ENCODE results near the gene MYO1E. TPM values are rescaled to one million over a fixed set of nuclear protein-coding genes. Genes with fewer than 3 reads are reported as not detected.

The MYO1E gene
- total and polyA plus RNA-seq, 2 of the 8 experiments (the other 6 are each of a cell fraction or from before 2014, with no cell fraction given), result 19.6 to 142 TPM

- no peak overlapping the region for H2AFZ ChIP-seq (ENCODE audit: low read length)
- no peak overlapping the region for H2AK5ac ChIP-seq (ENCODE audit: low read depth, low read length)
- H4K20me1 ChIP-seq (replicated peaks in 1 of 2; ENCODE audit: control insufficient read depth in 1 of 2, insufficient read depth in 2 of 2, low read length in 2 of 2), result no peaks in the 10 kb centered on the region
- H3K23ac ChIP-seq (ENCODE audit: insufficient read length), result no peak overlapping the region
- H3K9me3 ChIP-seq (ENCODE audit: insufficient read depth in 2 of 2, low read depth in 1 of 2, low read length in 1 of 2), result no peaks in the 10 kb centered on the region
- no peak overlapping the region for H2BK20ac ChIP-seq (ENCODE audit: low read length)
- H2BK120ac ChIP-seq (replicated peaks; ENCODE audit: low read depth, low read length), result no peak overlapping the region
- no peak overlapping the region for H3K4me2 ChIP-seq (ENCODE audit: insufficient read depth in 1 of 2, low read depth in 2 of 2, low read length in 2 of 2)
- FAIRE-seq (no peak), DNase-seq (ENCODE audit: low read depth in 1 of 2, low spot score in 2 of 2) (no peak)
- 87% methylated on average over 10 of the region's 10 CpGs; no CpG with 5 or more reads in 1 of the 2 experiments for WGBS, 2 experiments (ENCODE audit: extremely low coverage in 1 of 2, insufficient coverage in 1 of 2, insufficient read length in 1 of 2, insufficient replicate concordance in 2 of 2, low coverage in 1 of 2, low lambda C conversion rate in 2 of 2, missing lambda C conversion rate in 1 of 2)
- H4K5ac ChIP-seq (ENCODE audit: insufficient read length, low read depth, low read length), result no peak overlapping the region
- H3K4me1 ChIP-seq (replicated peaks in 1 of 4; ENCODE audit: control insufficient read depth in 3 of 4, insufficient read depth in 4 of 4, low read length in 3 of 4), result no peaks in the 10 kb centered on the region
- no peak overlapping the region for H2BK15ac ChIP-seq (ENCODE audit: low read length)
- no peaks in the 10 kb centered on the region for H3K23me2 ChIP-seq (ENCODE audit: low read depth, low read length)
- H3K79me2 ChIP-seq (ENCODE audit: control insufficient read depth in 1 of 2, insufficient read depth in 2 of 2, low read length in 2 of 2), result no peaks in the 10 kb centered on the region
- no peak overlapping the region for H4K8ac ChIP-seq (ENCODE audit: extremely low read depth, insufficient read depth, low read length)
- no peak overlapping the region for H3K14ac ChIP-seq (ENCODE audit: insufficient read length)
- no peak overlapping the region for H2BK5ac ChIP-seq (ENCODE audit: low read depth, low read length)
- peaks cover 11 to 66% (median 19%) of the 10 kb centered on the region in 4 experiments for H3K36me3 ChIP-seq (ENCODE audit: control insufficient read depth in 2 of 4, insufficient read depth in 4 of 4, low read length in 3 of 4)
- H3K27ac ChIP-seq (ENCODE audit: low read depth, low read length), result no peak overlapping the region
- TF ChIP-seq NANOG (IDR thresholded peaks at IDR 0.05; ENCODE audit: insufficient read depth, low read depth, low read length, poor library complexity, severe bottlenecking) (no peak), SP2 (IDR thresholded peaks at IDR 0.05; ENCODE audit: low read length) (no peak), RBBP5 (IDR thresholded peaks at IDR 0.05; ENCODE audit: borderline replicate concordance, low read depth, low read length) (no peak), FOSL1 (IDR thresholded peaks at IDR 0.05; ENCODE audit: insufficient read depth, low read depth, low read length) (no peak), EZH2 (IDR thresholded peaks at IDR 0.05; ENCODE audit: low read depth, low read length, severe bottlenecking) (no peak)
- H3K4me3 ChIP-seq (ENCODE audit: extremely low read depth in 1 of 4, insufficient read depth in 2 of 4, low read depth in 3 of 4, low read length in 4 of 4), result no peak overlapping the region
- ChIA-PET POLR2A (ENCODE audit: partially characterized antibody) (interaction anchor here (1.2 kb wide), 1 partner anchor 15 kb away, joined by 4 read pairs; no protein-coding TSS in a partner anchor), CTCF (ENCODE audit: partially characterized antibody) (no interaction called here)
- H3K79me1 ChIP-seq (ENCODE audit: low read depth, low read length), result no peaks in the 10 kb centered on the region
- H3K4ac ChIP-seq (replicated peaks; ENCODE audit: insufficient read length, low read depth, low read length), result no peak overlapping the region
- no peak overlapping the region for H2BK12ac ChIP-seq (ENCODE audit: low read depth, low read length)
- H3K18ac ChIP-seq (ENCODE audit: extremely low read depth, low read length), result no peak overlapping the region
- no peak overlapping the region for H3K9ac ChIP-seq (replicated peaks in 1 of 4; ENCODE audit: extremely low read depth in 1 of 4, low read depth in 3 of 4, low read length in 3 of 4)
- no peak overlapping the region for H4K91ac ChIP-seq (replicated peaks; ENCODE audit: insufficient read length, low read length)
- H3K56ac ChIP-seq (replicated peaks; ENCODE audit: insufficient read length, low read depth, low read length), result no peak overlapping the region
- H3K27me3 ChIP-seq (replicated peaks in 1 of 4; ENCODE audit: control insufficient read depth in 3 of 4, extremely low read depth in 1 of 4, insufficient read depth in 3 of 4, low read length in 3 of 4), result no peaks in the 10 kb centered on the region; a peak in 1 of 7 replicates
These were observed 177.9 kb downstream of the MYO1E start for GRCh38 chr15:59194639-59195325.
